GM12891 (cell line): ENCODE results near the gene SGCE.

Source experiments
- POU2F2 ChIP-seq: IDR thresholded peaks from 2 replicates; pipeline ENCODE4 v1.6.1; 2011; ENCODE audit warnings: low read depth, mild to moderate bottlenecking, control low read depth, low read length, moderate library complexity
- TAF1 ChIP-seq: IDR thresholded peaks from 2 replicates; pipeline ENCODE4 v1.6.1; 2011; ENCODE audit warnings: low read depth, low read length, control low read depth

DNA sequence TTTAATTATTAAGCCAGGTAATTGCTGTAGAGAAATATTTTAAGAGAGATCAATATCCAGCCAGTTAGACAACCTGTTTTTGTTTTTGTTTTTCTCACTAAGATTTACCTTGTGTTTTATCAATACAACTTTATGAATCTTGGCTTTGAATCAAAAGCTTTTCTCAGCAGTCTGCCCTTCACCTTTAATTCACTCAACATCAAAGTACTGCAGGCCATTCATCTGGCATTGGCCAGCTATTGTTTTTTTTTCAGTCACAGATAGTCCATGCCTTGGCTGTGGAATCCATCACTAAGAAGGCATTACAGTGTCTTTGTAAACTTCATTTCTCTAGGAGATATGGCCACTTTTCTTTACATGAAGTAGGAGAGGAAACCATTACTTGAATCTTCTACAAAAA is 20.2 kb downstream of the SGCE start:
- no peak for TF ChIP-seq POU2F2
- no peak for TF ChIP-seq TAF1
